Daoy (cell line): Measurements from ENCODE around the gene HMGCS2. TPM values are rescaled to one million over a fixed set of nuclear protein-coding genes. Genes with fewer than 3 reads are reported as not detected.

Experiments used
- DNase-seq: peaks from one replicate; pipeline ENCODE4 v3.0.0-alpha.2; 2015; ENCODE audit warnings: low read depth
- total RNA-seq: library from RNA; depleted of rRNA; stranded (reverse); fragments of >200 nt; shearing (Covaris generic); gene quantifications from 2 replicates; pipeline ENCODE4 v1.2.3, GENCODE V29; 2014

The HMGCS2 gene
- total RNA-seq, 1 experiment from 2014 or later: not detected

GRCh38 chr1:119762953-119763352, 5.8 kb downstream of the HMGCS2 start:
- no peak for DNase-seq

- DNase-seq: no peak
Observed at GRCh38 chr1:119762409-119762808, 6.3 kb downstream of the HMGCS2 start.

- DNase-seq: no peak
Observed at GRCh38 chr1:119758584-119758983, 10.1 kb downstream of the HMGCS2 start.

GRCh38 chr1:119752592-119752991, 16.1 kb downstream of the HMGCS2 start:
- no peak for DNase-seq

GRCh38 chr1:119748040-119748439, 20.7 kb downstream of the HMGCS2 start:
- DNase-seq: no peak

GRCh38 chr1:119747451-119747850, 21.3 kb downstream of the HMGCS2 start:
- no peak for DNase-seq

GRCh38 chr1:119745034-119745433, 23.7 kb downstream of the HMGCS2 start:
- DNase-seq: no peak

- no peak for DNase-seq
Observed at GRCh38 chr1:119744598-119744942, 24.1 kb downstream of the HMGCS2 start.

GRCh38 chr1:119743776-119744597, 24.7 kb downstream of the HMGCS2 start:
- peak; percentile 87 for DNase-seq

GRCh38 chr1:119743308-119743707, 25.4 kb downstream of the HMGCS2 start:
- peak; percentile 25 for DNase-seq

- no peak for DNase-seq
Observed at GRCh38 chr1:119742677-119743076, 26.0 kb downstream of the HMGCS2 start.

- no peak for DNase-seq
Observed at GRCh38 chr1:119742202-119742601, 26.5 kb downstream of the HMGCS2 start.

- DNase-seq: no peak
Observed at GRCh38 chr1:119740896-119741780, 27.6 kb downstream of the HMGCS2 start.

- DNase-seq: no peak
Observed at GRCh38 chr1:119740261-119740660, 28.4 kb downstream of the HMGCS2 start.

- DNase-seq: no peak
Observed at GRCh38 chr1:119739150-119739549, 29.6 kb downstream of the HMGCS2 start.

- no peak for DNase-seq
Observed at GRCh38 chr1:119738100-119738720, 30.5 kb downstream of the HMGCS2 start.

- DNase-seq: no peak
Observed at GRCh38 chr1:119737040-119737682, 31.5 kb downstream of the HMGCS2 start.

- DNase-seq: no peak
Observed at GRCh38 chr1:119736649-119737039, 32.1 kb downstream of the HMGCS2 start.

GRCh38 chr1:119735217-119735616, 33.5 kb downstream of the HMGCS2 start:
- no peak for DNase-seq

GRCh38 chr1:119733754-119734153, 35.0 kb downstream of the HMGCS2 start:
- no peak for DNase-seq

GRCh38 chr1:119732465-119733168, 36.1 kb downstream of the HMGCS2 start:
- no peak for DNase-seq
